ENCODE results near the gene PSMG2. TPM values are rescaled to one million over a fixed set of nuclear protein-coding genes. Genes with fewer than 3 reads are reported as not detected.

PSMG2 gene
- total RNA-seq, 1 experiment from 2014 or later, result 84.3 TPM

DNA sequence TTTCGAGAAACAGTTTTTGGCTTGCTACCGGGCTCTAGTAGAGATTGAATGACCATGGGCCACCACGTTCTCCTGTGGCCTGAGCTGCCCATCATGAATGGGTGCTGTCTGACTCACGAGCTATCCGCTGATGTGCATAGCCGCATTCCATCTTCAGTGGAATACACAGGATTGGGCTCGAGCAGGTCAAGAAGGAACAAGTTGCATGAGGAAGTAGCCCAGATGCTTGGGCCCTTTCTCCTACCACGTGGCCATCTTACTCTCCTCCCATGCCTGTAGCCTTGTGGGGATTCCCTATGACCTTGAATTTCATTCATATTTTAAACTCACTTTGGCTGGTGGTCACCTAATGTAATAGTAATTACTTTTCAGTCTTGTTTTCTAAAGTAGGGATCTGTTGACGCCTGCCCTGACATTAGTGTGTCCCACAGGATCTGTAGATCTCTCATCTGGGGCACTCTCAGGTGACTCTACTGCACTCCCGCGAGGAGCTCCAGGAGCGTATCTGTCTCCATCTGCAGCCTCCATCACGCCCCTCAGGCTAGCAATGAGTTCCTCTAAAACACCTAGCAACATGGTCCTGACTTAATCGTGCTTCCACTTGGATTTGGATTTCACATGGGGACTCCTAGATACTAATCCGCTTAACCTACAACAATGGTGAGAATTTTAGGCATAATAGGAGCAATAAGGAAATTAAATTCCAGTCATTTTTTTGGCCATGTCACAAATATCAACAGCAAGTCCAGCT, 67.8 kb downstream of the PSMG2 start:
- H3K4me1 ChIP-seq (ENCODE audit: control insufficient read depth in 1 of 2, insufficient read depth in 2 of 2, low read length in 2 of 2), result peaks cover 0 to 2% of the 10 kb centered on the region in 2 experiments; a peak in 1 of 4 replicates
- H3K27ac ChIP-seq (ENCODE audit: low read depth, low read length), result no peak overlapping the region
- H3K9me2 ChIP-seq (ENCODE audit: insufficient read depth), result no peaks in the 10 kb centered on the region
- ChIA-PET RAD21 (ENCODE audit: low non-redundant PET in 1 of 2, low total read pairs in 2 of 2, uncharacterized antibody in 2 of 2, unreplicated experiment in 2 of 2) (no interaction called here), CTCF (no interaction called here), POLR2A (no interaction called here)
- ATAC-seq, result no peak
- DNase-seq (ENCODE audit: low read depth, low spot score), result no peak
- no peaks in the 10 kb centered on the region for H3K36me3 ChIP-seq (ENCODE audit: control insufficient read depth in 1 of 2, insufficient read depth in 2 of 2, low read length in 2 of 2)
- no peak for TF ChIP-seq EGR1 (IDR thresholded peaks at IDR 0.05; ENCODE audit: low read depth)
- TF ChIP-seq, protein P1, sequence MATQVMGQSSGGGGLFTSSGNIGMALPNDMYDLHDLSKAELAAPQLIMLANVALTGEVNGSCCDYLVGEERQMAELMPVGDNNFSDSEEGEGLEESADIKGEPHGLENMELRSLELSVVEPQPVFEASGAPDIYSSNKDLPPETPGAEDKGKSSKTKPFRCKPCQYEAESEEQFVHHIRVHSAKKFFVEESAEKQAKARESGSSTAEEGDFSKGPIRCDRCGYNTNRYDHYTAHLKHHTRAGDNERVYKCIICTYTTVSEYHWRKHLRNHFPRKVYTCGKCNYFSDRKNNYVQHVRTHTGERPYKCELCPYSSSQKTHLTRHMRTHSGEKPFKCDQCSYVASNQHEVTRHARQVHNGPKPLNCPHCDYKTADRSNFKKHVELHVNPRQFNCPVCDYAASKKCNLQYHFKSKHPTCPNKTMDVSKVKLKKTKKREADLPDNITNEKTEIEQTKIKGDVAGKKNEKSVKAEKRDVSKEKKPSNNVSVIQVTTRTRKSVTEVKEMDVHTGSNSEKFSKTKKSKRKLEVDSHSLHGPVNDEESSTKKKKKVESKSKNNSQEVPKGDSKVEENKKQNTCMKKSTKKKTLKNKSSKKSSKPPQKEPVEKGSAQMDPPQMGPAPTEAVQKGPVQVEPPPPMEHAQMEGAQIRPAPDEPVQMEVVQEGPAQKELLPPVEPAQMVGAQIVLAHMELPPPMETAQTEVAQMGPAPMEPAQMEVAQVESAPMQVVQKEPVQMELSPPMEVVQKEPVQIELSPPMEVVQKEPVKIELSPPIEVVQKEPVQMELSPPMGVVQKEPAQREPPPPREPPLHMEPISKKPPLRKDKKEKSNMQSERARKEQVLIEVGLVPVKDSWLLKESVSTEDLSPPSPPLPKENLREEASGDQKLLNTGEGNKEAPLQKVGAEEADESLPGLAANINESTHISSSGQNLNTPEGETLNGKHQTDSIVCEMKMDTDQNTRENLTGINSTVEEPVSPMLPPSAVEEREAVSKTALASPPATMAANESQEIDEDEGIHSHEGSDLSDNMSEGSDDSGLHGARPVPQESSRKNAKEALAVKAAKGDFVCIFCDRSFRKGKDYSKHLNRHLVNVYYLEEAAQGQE (IDR thresholded peaks at IDR 0.05; ENCODE audit: low read depth), result no peak
- no peak for TF ChIP-seq ZNF274 (IDR thresholded peaks at IDR 0.05; ENCODE audit: low read depth, low read length)
- TF ChIP-seq, protein P2, sequence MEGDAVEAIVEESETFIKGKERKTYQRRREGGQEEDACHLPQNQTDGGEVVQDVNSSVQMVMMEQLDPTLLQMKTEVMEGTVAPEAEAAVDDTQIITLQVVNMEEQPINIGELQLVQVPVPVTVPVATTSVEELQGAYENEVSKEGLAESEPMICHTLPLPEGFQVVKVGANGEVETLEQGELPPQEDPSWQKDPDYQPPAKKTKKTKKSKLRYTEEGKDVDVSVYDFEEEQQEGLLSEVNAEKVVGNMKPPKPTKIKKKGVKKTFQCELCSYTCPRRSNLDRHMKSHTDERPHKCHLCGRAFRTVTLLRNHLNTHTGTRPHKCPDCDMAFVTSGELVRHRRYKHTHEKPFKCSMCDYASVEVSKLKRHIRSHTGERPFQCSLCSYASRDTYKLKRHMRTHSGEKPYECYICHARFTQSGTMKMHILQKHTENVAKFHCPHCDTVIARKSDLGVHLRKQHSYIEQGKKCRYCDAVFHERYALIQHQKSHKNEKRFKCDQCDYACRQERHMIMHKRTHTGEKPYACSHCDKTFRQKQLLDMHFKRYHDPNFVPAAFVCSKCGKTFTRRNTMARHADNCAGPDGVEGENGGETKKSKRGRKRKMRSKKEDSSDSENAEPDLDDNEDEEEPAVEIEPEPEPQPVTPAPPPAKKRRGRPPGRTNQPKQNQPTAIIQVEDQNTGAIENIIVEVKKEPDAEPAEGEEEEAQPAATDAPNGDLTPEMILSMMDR (IDR thresholded peaks at IDR 0.05 in 2 of 3, conservative IDR thresholded peaks at IDR 0.05 in 1 of 3; ENCODE audit: borderline replicate concordance in 1 of 3, insufficient read depth in 1 of 3, low read depth in 2 of 3, low read length in 2 of 3), result no peak
- no peak for TF ChIP-seq RAD21 (IDR thresholded peaks at IDR 0.05; ENCODE audit: low read depth)
- TF ChIP-seq ELF1 (IDR thresholded peaks at IDR 0.05; ENCODE audit: borderline replicate concordance, low read depth), result no peak
- TF ChIP-seq EZH2phosphoT487 (IDR thresholded peaks at IDR 0.05; ENCODE audit: borderline replicate concordance), result no peak
- TF ChIP-seq SP1 (IDR thresholded peaks at IDR 0.05; ENCODE audit: low read depth), result no peak
- TF ChIP-seq, protein P3, sequence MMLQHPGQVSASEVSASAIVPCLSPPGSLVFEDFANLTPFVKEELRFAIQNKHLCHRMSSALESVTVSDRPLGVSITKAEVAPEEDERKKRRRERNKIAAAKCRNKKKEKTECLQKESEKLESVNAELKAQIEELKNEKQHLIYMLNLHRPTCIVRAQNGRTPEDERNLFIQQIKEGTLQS (IDR thresholded peaks at IDR 0.05), result no peak
- TF ChIP-seq ZFX (IDR thresholded peaks at IDR 0.05), result no peak
- no peak for TF ChIP-seq JUND (IDR thresholded peaks at IDR 0.05)
- no peak for TF ChIP-seq YY1 (IDR thresholded peaks at IDR 0.05; ENCODE audit: extremely low read depth, insufficient replicate concordance, low read depth, low read length)
- no peak for TF ChIP-seq POLR2AphosphoS5 (IDR thresholded peaks at IDR 0.05; ENCODE audit: low read depth, low read length)
- no peak for TF ChIP-seq EZH2 (IDR thresholded peaks at IDR 0.05)
- no peak for TF ChIP-seq TCF7L2 (IDR thresholded peaks at IDR 0.05; ENCODE audit: borderline replicate concordance, extremely low read depth, insufficient read depth, insufficient read length)
- TF ChIP-seq, protein P4, sequence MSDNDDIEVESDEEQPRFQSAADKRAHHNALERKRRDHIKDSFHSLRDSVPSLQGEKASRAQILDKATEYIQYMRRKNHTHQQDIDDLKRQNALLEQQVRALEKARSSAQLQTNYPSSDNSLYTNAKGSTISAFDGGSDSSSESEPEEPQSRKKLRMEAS (IDR thresholded peaks at IDR 0.05), result no peak
- no peak for TF ChIP-seq POLR2A (IDR thresholded peaks at IDR 0.05; ENCODE audit: borderline replicate concordance, extremely low read depth, insufficient read depth, insufficient read length)
- TF ChIP-seq FOSL1 (IDR thresholded peaks at IDR 0.05; ENCODE audit: low read depth), result no peak
- TF ChIP-seq, protein P5, sequence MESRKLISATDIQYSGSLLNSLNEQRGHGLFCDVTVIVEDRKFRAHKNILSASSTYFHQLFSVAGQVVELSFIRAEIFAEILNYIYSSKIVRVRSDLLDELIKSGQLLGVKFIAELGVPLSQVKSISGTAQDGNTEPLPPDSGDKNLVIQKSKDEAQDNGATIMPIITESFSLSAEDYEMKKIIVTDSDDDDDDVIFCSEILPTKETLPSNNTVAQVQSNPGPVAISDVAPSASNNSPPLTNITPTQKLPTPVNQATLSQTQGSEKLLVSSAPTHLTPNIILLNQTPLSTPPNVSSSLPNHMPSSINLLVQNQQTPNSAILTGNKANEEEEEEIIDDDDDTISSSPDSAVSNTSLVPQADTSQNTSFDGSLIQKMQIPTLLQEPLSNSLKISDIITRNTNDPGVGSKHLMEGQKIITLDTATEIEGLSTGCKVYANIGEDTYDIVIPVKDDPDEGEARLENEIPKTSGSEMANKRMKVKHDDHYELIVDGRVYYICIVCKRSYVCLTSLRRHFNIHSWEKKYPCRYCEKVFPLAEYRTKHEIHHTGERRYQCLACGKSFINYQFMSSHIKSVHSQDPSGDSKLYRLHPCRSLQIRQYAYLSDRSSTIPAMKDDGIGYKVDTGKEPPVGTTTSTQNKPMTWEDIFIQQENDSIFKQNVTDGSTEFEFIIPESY (IDR thresholded peaks at IDR 0.05; ENCODE audit: extremely low read depth, insufficient replicate concordance, low read length), result no peak
- no peak for TF ChIP-seq SIN3A (IDR thresholded peaks at IDR 0.05; ENCODE audit: low read depth)
- H3K4me3 ChIP-seq (replicated peaks in 1 of 2; ENCODE audit: low read depth in 1 of 2, low read length in 2 of 2), result no peak overlapping the region
- H3K79me2 ChIP-seq (ENCODE audit: insufficient read depth, low read length), result no peaks in the 10 kb centered on the region
- intact Hi-C loops (cut with micrococcal nuclease), result no loop called here
- H3K9me3 ChIP-seq (ENCODE audit: control insufficient read depth in 1 of 2, insufficient read depth in 1 of 2, low read depth in 1 of 2, low read length in 2 of 2), result no peaks in the 10 kb centered on the region
- H3K9ac ChIP-seq (ENCODE audit: low read length), result no peak overlapping the region
- H4K20me1 ChIP-seq (ENCODE audit: insufficient read depth), result no peaks in the 10 kb centered on the region
- no peak overlapping the region for H2AFZ ChIP-seq (ENCODE audit: low read depth, low read length, poor library complexity, severe bottlenecking)
- no peaks in the 10 kb centered on the region for H3K27me3 ChIP-seq (ENCODE audit: insufficient read depth, low read length)
- BruUV-seq (replicated peaks), result no TSS peak
- no peak overlapping the region for H3K4me2 ChIP-seq (ENCODE audit: low read length)
